HG02763 (cell line): Measurements from ENCODE around the gene ATXN7L3.
"Not testable (repeated sequence)": the region's sequence is repeated elsewhere in the genome, so short reads cannot be mapped to it uniquely, and the experiment has no call there.

Experiments
- ATAC-seq: cut with Tn5 transposase; IDR thresholded peaks from one replicate; pipeline ENCODE4 v1.9.1; 2021; ENCODE audit warnings: mild to moderate bottlenecking, moderate library complexity; ENCODE audit not compliant: unreplicated experiment

ATXN7L3 gene

DNA sequence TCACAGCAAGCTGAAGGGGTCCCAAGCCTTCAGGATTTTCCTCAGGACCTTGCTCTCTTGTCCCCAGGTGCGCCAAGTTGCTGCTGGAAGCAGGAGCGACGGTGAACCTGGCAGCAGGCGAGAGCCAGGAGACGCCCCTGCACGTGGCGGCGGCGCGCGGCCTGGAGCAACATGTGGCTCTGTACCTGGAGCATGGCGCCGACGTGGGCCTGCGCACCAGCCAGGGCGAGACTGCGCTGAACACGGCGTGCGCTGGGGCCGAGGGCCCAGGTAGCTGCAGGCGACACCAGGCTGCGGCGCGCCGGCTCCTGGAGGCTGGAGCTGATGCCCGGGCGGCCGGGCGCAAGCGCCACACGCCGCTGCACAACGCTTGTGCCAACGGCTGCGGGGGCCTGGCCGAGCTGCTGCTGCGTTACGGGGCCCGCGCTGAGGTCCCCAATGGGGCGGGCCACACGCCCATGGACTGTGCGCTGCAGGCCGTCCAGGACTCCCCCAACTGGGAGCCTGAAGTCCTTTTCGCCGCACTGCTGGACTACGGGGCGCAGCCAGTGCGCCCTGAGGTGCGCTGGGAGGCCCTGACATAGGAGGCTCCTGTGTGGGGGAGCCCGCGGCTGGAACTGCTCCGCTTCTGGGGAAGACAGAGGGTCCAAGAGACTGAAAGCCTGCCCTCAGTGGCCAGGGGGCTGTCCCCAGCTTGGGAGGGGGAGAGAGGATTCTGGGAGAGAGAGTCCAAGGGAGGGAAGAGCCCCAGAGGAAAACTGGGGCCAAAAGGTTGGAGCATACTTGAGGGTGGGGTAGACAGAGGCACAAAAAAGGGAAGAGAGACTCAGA lies 22.8 kb downstream of the ATXN7L3 start:
- ATAC-seq, result no peak

DNA sequence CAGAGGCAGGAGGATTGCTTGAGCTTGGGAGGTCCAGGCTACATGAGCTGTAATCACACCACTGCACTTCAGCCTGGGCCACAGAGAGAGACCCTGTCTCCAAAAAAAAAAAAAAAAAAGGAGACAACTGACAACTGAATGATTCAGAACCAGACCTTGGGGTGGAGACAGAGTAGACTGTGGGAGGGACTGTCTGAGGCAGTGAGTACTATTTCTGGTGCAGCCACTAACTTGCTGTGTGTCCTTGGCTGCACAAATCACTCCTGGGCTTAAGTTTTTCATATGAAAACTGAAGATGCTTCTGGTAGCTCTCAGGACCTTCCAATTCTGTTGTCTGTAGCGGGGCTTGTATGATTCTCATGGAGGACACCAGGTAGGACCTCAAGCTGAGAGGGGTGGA lies 23.4 kb downstream of the ATXN7L3 start:
- ATAC-seq, result no peak

DNA sequence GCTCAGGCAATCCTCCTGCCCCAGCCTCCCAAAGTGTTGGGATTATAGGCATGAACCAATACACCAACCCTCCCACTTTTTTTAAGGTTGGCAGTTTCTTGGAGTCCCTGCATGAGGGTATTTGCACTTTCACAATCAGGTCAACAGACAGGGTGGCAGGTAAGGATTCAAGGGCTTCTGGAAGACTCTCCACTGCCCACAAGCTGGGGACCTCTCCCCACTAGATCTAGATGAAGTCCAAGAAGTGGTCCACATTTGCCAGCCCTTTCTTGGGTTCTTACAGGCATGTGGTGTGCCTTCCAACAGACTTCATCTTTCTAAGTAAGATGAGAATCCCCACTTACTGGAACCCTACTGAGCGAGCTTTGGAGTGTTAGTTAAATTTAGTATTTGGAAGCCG lies 25.3 kb downstream of the ATXN7L3 start:
- no peak for ATAC-seq

DNA sequence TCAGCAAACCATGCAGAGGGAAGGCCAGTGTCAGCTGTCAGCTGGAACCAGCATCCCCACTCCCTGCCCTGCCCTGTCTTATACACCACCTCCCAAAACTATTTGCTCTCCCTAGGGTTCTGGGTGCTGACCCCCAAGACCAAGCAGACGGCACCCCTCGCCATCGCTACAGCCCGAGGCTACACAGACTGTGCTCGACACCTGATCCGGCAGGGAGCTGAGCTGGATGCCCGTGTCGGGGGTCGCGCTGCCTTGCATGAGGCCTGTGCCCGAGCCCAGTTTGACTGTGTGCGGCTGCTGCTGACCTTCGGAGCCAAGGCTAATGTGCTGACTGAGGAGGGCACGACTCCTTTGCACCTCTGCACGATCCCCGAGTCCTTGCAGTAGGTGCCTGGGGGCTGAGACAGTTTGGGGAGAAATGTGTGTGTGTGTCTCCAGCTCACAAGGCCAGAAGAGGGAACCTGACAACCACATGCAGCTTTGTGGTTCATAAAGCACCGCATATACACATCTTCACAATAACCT lies 27.7 kb downstream of the ATXN7L3 start:
- ATAC-seq, result no peak

DNA sequence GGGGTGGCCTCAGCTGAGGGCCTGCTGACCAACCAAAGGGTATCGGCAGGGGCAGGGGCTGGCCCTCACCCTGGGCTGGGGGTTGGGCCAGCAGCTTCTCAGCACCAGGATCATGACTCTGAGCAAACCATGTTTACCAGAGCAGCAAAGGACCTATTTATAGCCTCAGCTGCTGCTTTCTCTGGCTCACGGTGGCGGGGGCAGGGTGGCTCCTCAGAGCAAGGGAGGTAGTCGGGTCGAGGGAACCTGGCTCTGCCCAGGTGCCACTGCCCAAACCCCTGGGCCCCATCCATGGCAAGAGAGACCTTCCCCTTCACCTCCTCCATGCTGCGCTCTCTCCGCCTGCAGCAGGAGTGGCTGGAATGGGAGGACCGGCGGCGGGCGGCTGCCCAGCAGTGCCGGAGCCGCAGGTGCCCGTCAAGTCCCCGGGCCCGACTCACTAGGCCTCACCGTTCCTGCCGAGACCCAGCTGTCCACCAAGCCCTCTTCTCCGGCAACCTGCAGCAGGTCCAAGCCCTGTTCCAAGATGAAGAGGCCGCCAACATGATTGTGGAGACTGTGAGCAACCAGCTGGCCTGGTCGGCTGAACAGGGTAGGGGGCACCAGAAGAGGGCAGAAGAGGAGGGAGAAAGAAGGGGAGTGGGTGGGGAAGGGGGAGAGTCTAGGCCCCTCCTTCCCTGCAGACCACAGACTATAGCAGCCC lies 29.0 kb downstream of the ATXN7L3 start, which contains the start of gene ASB16:
ASB16 (plus strand) TSS at position 206 of the 703 bp plus-strand sequence; CDS start at position 292, 86 bp downstream.
- no peak for ATAC-seq

DNA sequence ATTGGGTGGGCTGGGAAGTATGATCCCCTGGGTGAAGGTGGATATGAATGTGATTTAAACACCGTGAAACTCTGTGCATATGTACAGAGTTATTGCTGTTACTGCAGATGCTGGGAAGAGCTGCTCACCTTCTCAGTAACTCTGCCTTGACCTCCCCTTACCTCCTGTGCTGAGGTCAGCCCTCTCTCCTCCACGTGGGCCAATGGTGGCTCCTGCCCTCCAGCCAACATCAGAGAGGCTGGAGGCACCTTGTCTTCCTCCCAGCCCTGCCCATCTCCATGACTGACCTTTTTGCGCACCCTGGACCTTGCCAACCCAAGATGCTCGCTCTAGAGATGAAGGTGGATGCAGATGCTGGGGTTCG lies 29.6 kb downstream of the ATXN7L3 start:
- no peak for ATAC-seq

DNA sequence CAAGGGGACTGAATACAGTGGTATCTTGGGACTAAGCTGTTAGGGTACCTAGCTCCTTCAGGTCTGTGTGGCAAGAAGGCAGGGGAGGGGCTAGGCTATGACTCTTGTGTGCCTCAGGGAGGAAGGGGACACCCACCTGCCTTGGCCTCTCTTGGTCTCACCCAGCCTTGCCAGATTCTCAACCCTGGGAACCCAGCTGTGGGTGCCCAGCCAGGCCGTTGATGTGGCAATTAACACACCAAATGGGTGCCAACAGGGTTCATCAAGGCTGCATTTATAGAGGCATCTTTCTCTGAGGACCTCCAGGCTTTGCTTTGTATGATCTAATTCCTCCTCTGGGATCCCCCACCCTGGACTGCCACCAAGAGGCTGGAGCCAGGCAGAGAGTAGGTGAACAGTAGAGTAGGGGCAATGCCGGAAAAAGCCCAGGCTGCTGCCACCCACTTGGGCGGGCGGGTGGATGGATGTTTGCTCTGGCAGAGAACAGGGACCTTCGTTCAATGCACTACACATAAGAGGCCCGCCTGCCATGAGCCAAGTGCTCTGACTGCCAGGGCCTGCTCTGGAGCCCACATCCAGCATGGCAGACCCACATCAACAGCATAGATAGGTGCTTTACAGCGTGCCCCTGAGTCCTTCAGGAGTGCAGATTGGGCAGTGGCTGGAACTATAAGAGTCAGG lies 32.4 kb downstream of the ATXN7L3 start:
- no peak for ATAC-seq

DNA sequence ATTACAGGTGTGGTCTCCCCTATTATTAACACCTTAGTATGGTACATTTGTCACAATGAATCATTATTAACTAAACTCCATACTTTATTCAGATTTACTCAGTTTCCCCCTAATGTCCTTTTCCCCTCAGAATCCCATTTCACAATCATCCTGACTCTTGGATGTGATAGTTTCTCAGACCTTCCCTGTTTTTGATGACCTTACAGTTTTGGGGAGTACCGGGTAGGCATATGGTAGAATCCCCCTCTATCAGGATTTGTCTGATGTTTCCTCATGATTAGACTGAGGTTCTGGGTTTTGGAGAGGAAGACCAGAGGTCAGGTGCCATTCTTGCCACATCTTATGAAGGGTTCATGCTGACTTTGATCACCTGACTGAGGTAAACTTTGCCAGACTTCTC lies 35.2 kb downstream of the ATXN7L3 start:
- no peak for ATAC-seq

DNA sequence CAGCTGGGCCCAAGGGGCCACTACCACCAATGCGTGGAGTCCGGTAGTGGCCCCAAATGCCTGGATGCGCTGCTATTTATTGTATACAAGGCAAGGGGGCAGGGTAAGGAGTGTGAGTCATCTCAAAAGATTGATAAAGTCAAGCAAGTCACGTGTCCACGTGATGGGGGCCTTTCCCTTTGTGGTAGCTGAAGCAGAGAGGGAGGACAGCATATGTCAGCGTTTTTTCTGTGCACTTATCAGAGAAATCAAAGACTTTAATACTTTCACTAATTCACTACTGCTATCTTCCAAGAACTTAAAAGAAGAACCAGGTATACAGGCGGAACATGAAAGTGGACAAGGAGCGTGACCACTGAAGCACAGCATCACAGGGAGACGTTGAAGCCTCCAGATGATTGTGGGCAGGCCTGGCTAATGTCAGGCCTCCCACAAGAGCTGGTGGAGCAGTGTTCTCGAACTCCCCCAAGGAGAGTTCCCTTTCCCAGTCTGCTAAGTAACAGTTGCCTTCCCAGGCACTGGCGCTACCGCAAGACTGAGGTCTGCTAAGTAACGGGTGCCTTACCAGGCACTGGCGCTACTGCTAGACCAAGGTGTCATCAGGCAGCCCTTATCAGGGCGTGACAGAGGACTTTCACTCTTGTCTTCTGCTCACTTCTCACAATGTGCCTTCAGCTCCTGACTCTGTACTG lies 40.0 kb downstream of the ATXN7L3 start:
- ATAC-seq, result no peak

DNA sequence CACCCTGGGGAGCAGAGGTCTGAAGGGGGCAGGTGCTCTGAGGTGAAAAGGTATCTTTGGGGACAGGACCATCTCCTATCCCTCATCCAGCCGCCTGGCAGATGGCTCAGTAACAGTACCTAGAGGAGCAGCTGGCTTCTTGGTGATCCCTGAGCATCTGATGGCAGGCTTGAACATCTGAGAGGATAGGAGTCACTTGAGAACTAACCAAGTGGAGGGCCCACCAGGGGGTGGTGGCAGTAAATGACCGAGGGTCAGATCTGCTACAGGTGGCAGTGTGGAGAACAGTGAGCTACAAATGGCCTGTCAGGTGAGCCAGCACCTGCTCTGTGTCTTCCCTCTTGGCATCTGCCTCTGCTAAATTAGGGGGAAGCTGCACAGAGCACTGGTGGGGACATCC lies 44.2 kb downstream of the ATXN7L3 start:
- no peak for ATAC-seq

DNA sequence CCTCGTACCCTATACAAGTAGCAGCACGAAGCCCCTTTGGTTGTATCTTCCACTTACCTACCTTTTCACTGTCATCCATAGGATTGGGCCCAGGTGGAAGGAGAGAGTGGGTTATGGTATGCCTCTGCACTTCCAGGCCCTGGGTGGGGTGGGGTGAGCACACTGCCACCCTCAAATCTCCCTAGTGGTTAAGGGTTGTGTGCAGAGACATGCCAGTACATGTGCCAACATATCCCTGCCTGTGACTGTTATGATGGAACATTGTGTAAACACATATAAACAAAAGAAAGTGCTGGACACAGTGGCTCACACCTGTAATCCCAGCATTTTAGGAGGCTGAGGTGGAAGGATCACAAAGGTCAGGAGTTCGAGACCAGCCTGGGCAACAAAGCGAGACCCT lies 46.8 kb downstream of the ATXN7L3 start:
- no peak for ATAC-seq

DNA sequence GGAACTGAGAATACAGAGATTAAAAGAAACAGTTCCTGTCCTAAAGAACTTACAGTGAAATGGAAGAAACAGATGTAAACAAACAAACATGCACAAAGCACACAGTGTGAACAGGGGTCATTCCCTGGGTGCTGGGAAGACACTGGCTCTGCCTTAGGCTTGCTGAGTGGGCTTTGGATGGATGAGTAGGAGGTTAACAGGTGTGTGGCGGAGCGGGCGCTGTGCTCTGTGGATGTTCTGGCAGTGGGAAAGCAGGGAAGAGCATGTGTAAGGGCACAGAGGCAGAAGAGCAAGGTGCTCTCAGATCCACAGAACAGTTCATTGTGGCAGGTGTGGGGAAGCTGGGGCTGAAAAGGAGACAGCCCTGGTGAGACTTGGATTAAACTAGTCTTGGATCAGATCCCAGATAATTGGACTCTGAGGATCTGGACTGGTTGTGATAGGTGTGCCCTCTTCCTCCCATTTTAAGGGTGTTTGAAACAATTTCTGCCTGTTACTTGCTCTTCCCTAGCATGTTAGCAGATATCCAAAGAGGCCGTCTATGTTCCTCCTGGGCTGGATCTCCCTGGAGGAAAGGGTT lies 49.8 kb downstream of the ATXN7L3 start:
- no peak for ATAC-seq

DNA sequence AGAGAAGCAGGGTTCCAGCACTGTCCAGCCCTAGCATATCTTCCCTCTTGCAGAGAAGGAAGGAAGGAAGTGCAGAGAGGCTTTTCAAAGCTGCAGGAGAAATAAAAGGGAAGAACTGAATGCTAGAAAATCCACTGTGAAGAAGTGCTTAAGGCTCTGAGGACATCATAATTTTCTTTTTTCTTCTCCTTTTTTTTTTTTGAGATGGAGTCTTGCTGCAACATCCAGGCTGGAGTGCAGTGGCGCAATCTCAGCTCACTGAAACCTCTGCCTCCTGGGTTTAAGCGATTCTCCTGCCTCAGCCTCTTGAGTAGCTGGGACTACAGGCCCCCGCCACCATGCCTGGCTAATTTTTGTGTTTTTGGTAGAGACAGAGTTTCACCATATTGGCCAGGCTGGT lies 50.6 kb downstream of the ATXN7L3 start:
- ATAC-seq, result not testable (repeated sequence)

DNA sequence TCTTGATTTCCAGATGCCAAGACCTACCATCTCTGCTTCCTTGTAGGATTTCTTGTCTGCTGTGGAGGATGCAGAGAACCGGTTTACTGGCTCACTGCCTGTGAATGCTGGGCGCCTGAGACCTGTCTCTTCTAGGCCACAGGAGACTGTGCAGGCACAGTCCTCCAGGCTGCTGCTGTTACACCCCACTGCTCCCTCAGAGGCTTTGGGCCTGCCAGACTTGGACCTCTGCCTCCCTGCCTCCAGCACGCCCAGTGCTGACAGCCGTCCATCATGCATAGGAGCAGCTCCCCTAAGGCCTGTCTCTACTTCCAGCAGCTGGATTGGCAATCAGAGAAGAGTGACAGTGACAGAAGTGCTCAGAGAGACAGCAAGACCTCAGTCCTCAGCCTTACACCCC lies 51.9 kb downstream of the ATXN7L3 start:
- ATAC-seq, result no peak

DNA sequence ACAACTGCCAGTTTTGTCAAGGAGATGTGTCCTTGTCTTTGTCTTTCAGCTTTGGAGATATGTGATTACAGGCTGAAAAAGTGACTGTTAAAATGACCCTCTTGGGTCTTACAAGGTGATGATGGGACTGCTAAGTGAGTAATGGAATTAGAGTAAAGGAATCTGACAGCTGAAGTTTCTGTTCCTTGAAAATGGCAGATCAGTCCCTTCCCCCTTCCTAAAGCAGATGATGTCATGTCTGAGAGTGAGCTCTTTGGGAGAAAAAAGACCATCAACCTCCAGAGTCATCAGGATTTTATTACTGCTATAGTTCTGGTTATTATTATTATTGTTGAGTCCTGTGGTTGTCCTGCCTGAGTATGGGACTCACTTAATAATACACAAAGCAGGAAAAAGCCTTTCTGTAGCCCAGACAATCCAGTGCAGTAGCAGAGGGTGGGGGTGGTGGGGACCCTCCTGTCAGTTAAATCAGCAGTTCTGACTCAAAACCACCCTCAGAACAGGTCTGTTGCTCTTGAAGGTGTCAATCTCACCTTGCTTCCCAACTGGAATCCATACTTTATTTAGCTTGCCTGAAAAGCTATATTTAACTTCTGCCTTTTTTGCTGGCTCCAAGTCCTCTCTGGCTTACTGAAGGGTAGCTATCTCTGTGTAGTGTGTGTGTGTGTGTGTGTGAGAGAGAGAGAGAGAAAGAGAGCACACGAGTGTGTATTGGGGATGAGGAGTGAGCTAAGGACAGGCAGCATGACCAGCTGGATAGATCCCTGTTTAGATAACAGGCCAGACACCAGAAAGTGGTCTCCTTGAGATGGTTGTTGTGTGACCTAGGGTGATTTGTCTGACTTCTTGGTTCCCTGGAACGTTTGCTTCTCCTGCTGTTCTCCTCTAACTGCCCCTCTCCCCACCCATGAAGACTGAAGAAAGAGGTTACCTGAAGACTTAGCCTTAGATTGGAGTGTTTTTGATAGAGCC lies 53.0 kb downstream of the ATXN7L3 start:
- ATAC-seq, result no peak

DNA sequence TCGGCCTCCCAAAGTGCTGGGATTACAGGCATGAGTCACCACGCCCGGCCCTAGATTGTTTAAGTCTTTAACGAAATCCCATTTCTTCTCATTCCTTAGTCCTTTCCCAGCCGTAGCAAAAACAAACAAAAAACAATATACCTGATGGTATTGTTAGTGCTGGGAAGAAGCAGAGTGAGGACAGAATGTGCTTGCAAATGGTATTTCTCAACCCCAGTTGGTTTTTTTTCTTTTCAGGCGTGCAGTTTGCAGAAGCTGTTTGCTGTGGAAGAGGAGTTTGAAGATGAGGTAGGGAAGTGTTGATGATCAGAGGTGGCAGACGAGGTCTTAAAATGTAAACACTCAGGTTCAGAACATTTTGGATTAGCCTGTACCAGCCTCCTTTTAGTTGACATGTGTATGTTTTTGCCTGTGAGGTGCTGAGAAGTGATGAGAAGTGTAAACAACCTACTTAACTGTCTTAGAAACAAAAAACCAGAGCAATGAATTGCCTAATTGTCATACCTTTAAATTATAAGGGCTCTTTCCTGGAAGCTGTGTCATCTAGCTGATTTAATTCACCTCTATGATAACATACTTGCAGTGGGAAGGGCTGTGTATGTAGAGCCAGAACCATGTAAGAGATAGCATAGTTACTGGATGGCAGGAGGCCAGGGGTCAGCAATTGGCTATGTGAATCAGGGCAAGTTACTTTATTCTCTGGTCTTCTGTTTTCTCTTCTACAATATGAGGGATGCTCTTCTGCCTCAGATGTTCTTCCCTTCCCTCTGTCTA lies 54.5 kb downstream of the ATXN7L3 start:
- ATAC-seq, result no peak

DNA sequence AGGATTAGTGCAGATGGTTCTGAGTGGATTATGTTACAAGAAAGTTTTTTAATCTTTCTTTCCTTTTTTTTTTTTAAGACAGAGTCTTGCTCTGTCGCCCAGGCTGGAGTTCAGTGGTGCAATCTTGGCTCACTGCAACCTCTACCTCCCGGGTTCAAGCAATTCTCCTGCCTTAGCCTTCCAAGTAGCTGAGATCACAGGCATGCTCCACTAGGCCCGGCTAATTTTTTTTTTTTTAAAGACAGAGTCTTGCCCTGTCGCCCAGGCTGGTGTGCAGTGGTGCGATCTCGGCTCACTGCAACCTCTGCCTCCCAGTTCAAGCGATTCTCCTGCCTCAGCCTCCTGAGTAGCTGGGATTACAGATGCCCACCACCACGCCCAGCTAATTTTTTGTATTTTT lies 55.8 kb downstream of the ATXN7L3 start:
- not testable (repeated sequence) for ATAC-seq
